HG03175 (cell line): ENCODE data around the gene PBX2.

Experiments used
- ATAC-seq: cut with Tn5 transposase; IDR thresholded peaks from one replicate; pipeline ENCODE4 v1.9.1; 2021; ENCODE audit warnings: mild to moderate bottlenecking, moderate library complexity; ENCODE audit not compliant: unreplicated experiment

PBX2 gene

GRCh38 chr6:32175322-32175710 is 14.7 kb downstream of the PBX2 start:
- no peak for ATAC-seq

GRCh38 chr6:32174416-32174815 is 15.6 kb downstream of the PBX2 start:
- no peak for ATAC-seq

- ATAC-seq, result no peak
Observed at GRCh38 chr6:32173051-32173727, 16.8 kb downstream of the PBX2 start.

GRCh38 chr6:32171234-32171633 is 18.8 kb downstream of the PBX2 start:
- no peak for ATAC-seq

GRCh38 chr6:32170294-32170693 is 19.7 kb downstream of the PBX2 start:
- ATAC-seq, result no peak

- no peak for ATAC-seq
Observed at GRCh38 chr6:32168807-32169591, 21.0 kb downstream of the PBX2 start.

GRCh38 chr6:32168350-32168749 is 21.7 kb downstream of the PBX2 start:
- no peak for ATAC-seq

GRCh38 chr6:32167761-32168262 is 22.2 kb downstream of the PBX2 start:
- no peak for ATAC-seq

GRCh38 chr6:32167154-32167760 is 22.7 kb downstream of the PBX2 start:
- no peak for ATAC-seq

GRCh38 chr6:32166411-32167061 is 23.5 kb downstream of the PBX2 start:
- ATAC-seq, result no peak

- ATAC-seq, result no peak
Observed at GRCh38 chr6:32164295-32164694, 25.7 kb downstream of the PBX2 start, which contains the start of gene EGFL8. TSS of gene EGFL8 (plus strand) at chr6:32164595. CDS start at chr6:32166166, 1,571 bp downstream.

- ATAC-seq, result no peak
Observed at GRCh38 chr6:32163559-32164258, 26.3 kb downstream of the PBX2 start.

- ATAC-seq, result no peak
Observed at GRCh38 chr6:32158052-32158451, 31.9 kb downstream of the PBX2 start.

GRCh38 chr6:32156891-32157290 is 33.1 kb downstream of the PBX2 start:
- no peak for ATAC-seq

- peak; percentile 77 for ATAC-seq
Observed at GRCh38 chr6:32154514-32155161, 35.4 kb downstream of the PBX2 start.

- peak; percentile 19 for ATAC-seq
Observed at GRCh38 chr6:32153564-32154513, 36.2 kb downstream of the PBX2 start, which contains the start of gene PPT2. TSS of gene PPT2 (plus strand) at chr6:32154141. CDS start at chr6:32154595, 454 bp downstream.

- ATAC-seq, result no peak
Observed at GRCh38 chr6:32152769-32153563, 37.0 kb downstream of the PBX2 start.
